ENCODE results near the gene ST13. TPM values are rescaled to one million over a fixed set of nuclear protein-coding genes. Genes with fewer than 3 reads are reported as not detected.

Gene ST13
- total and polyA plus RNA-seq, 2 experiments from 2014 or later: 159 to 238 TPM

DNA sequence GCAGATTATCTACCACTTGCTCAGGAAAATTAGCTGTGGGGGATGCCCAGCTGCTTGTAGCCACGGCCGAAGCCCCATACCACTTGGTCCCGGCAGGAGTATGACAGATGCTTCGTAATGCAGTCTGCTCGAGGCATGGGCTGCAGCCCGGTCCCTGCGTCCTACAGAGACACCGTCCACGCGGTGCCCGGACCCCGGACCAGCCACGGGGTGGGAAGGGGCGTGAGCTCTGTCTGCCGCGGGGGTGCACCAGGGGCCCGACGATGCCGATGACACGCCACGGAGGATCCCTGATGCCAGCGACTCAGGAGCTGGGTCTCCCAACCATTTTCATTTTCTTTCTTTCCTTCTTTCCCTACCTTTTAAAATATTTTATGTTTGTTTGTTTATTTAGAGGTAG is 67.3 kb downstream of the ST13 start:
- DNase-seq (ENCODE audit: low spot score): no peak
- Histone ChIP-seq H3K4me3 (no peak overlapping the region), H3K36me3 (ENCODE audit: insufficient read depth) (0 out of 2 replicates have a peak, but pooled peaks cover 6% of the 10 kb centered on the region), H3K9me2 (ENCODE audit: insufficient read depth) (no peaks in the 10 kb centered on the region), H3F3A (replicated peaks; ENCODE audit: low read depth) (no peaks in the 10 kb centered on the region), H2AFZ (no peak overlapping the region), H3K4me2 (no peak overlapping the region), H3K79me2 (replicated peaks; ENCODE audit: insufficient read depth) (no peaks in the 10 kb centered on the region), H4K20me1 (replicated peaks; ENCODE audit: insufficient read depth) (no peaks in the 10 kb centered on the region; the same call in 1 of the 2 replicates), H3K27me3 (ENCODE audit: insufficient read depth) (no peaks in the 10 kb centered on the region), H3K4me1 (ENCODE audit: insufficient read depth) (peaks cover 4% of the 10 kb centered on the region; the same call in 1 of the 2 replicates), H3K27ac (ENCODE audit: low read depth) (no peak overlapping the region)
- no peak overlapping the region for H3K27ac Mint-ChIP-seq
- H3K4me1 Mint-ChIP-seq: peaks cover 7% of the 10 kb centered on the region
- H3K9me3 Mint-ChIP-seq: no peaks in the 10 kb centered on the region
- TF ChIP-seq ZNF331 (CRISPR knock-in tag; IDR thresholded peaks at IDR 0.05; ENCODE audit: low read depth): no peak
- TF ChIP-seq EZH2phosphoT487 (IDR thresholded peaks at IDR 0.05; ENCODE audit: unreplicated experiment): no peak
- TF ChIP-seq, protein P1, sequence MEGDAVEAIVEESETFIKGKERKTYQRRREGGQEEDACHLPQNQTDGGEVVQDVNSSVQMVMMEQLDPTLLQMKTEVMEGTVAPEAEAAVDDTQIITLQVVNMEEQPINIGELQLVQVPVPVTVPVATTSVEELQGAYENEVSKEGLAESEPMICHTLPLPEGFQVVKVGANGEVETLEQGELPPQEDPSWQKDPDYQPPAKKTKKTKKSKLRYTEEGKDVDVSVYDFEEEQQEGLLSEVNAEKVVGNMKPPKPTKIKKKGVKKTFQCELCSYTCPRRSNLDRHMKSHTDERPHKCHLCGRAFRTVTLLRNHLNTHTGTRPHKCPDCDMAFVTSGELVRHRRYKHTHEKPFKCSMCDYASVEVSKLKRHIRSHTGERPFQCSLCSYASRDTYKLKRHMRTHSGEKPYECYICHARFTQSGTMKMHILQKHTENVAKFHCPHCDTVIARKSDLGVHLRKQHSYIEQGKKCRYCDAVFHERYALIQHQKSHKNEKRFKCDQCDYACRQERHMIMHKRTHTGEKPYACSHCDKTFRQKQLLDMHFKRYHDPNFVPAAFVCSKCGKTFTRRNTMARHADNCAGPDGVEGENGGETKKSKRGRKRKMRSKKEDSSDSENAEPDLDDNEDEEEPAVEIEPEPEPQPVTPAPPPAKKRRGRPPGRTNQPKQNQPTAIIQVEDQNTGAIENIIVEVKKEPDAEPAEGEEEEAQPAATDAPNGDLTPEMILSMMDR (conservative IDR thresholded peaks at IDR 0.05; ENCODE audit: low read depth in 2 of 2): no peak
- TF ChIP-seq JUNB (IDR thresholded peaks at IDR 0.05; ENCODE audit: unreplicated experiment): no peak
- TF ChIP-seq STAT1 (IDR thresholded peaks at IDR 0.05; ENCODE audit: unreplicated experiment): no peak
- TF ChIP-seq ZNF114 (CRISPR knock-in tag; IDR thresholded peaks at IDR 0.05): no peak
- TF ChIP-seq, protein P2, sequence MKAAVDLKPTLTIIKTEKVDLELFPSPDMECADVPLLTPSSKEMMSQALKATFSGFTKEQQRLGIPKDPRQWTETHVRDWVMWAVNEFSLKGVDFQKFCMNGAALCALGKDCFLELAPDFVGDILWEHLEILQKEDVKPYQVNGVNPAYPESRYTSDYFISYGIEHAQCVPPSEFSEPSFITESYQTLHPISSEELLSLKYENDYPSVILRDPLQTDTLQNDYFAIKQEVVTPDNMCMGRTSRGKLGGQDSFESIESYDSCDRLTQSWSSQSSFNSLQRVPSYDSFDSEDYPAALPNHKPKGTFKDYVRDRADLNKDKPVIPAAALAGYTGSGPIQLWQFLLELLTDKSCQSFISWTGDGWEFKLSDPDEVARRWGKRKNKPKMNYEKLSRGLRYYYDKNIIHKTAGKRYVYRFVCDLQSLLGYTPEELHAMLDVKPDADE (IDR thresholded peaks at IDR 0.05): no peak
- no peak for TF ChIP-seq EZH2 (IDR thresholded peaks at IDR 0.05; ENCODE audit: low read depth, unreplicated experiment)
- TF ChIP-seq ZNF462 (CRISPR knock-in tag; IDR thresholded peaks at IDR 0.05): no peak
- no peak for TF ChIP-seq REST (IDR thresholded peaks at IDR 0.05; ENCODE audit: unreplicated experiment)
- no peak for TF ChIP-seq POLR2AphosphoS5 (IDR thresholded peaks at IDR 0.05; ENCODE audit: low read depth)
- TF ChIP-seq NANOG (IDR thresholded peaks at IDR 0.05; ENCODE audit: borderline replicate concordance): no peak
- TF ChIP-seq CREB1 (CRISPR knock-in tag; IDR thresholded peaks at IDR 0.05; ENCODE audit: low read depth): no peak
- peaks cover 29% of the 10 kb centered on the region for H3K36me3 Mint-ChIP-seq (ENCODE audit: low read depth)
- no peak for ATAC-seq
- peaks cover 4% of the 10 kb centered on the region for H3K27me3 Mint-ChIP-seq (ENCODE audit: insufficient read depth, low read depth, poor library complexity)
- no peak overlapping the region for H3K4me3 Mint-ChIP-seq
